A549 (cell line): ENCODE results near the gene RIMS3.
"Not testable (repeated sequence)": the region's sequence is repeated elsewhere in the genome, so short reads cannot be mapped to it uniquely, and the experiment has no call there.

Experiments
- CTCF ChIP-seq: fragments of >200 bp; sonication (Bioruptor Twin); formaldehyde crosslinking; IDR thresholded peaks from 3 replicates; pipeline ENCODE4 v1.5.1; 2016
- FOSL2 ChIP-seq, 2 experiments: fragments of 450-650 bp in 1 of 2; fragments of >200 bp in 1 of 2; sonication (Bioruptor Twin) in 1 of 2; formaldehyde crosslinking; IDR thresholded peaks; 2 replicates each; pipeline versions ENCODE4 v1.5.0 to v1.6.1; 2016 to 2020; ENCODE audit warnings: mild to moderate bottlenecking in 1 of 2, moderate library complexity in 1 of 2
- POLR2A ChIP-seq: IDR thresholded peaks from 2 replicates; pipeline ENCODE4 v1.6.1; 2012; ENCODE audit warnings: mild to moderate bottlenecking, low read length

DNA sequence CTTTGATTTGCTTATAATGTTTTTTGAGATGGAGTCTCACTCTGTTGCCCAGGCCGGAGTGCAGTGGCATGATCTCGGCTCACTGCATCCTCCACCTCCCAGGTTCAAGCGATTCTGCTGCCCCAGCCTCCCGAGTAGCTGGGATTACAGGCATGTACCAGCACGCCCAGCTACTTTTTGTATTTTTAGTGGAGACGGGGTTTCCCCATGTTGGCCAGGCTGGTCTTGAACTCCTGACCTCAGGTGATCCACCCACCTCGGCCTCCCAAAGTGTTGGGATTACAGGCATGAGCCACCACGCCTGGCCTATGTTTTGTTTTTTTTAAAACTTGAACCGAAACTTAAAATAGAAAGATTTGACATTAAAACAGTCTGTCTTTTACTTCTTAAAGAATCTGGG, 37.3 kb upstream of the RIMS3 start:
- TF ChIP-seq FOSL2 (IDR thresholded peaks at IDR 0.05); FOSL2 (CRISPR knock-in tag; IDR thresholded peaks at IDR 0.05); POLR2A; CTCF: not testable (repeated sequence)
